ENCODE data around the gene ASPSCR1.
"Not testable (repeated sequence)": the region's sequence is repeated elsewhere in the genome, so short reads cannot be mapped to it uniquely, and the experiment has no call there.

ASPSCR1 gene

DNA sequence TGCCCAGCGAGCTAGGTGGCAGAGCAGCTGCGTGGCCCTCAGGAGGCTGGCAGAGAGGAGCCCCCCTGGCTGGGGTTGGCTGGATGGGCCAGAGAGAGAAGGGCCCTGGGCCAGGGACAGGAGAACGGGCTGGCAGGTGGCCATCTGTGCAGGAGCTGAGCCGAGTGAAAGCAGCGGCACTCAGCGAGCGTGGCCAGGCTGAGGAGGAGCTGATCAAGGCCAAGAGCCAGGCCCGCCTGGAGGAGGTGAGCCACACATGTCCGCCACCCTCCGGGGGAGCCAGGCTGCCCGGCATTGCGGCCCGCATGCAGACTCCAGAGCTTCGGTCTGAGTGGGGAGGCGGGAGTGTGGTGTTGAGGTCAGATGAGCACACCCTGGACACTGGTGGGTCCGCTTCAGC, 52.0 kb downstream of the ASPSCR1 start:
- no peak for DNase-seq

DNA sequence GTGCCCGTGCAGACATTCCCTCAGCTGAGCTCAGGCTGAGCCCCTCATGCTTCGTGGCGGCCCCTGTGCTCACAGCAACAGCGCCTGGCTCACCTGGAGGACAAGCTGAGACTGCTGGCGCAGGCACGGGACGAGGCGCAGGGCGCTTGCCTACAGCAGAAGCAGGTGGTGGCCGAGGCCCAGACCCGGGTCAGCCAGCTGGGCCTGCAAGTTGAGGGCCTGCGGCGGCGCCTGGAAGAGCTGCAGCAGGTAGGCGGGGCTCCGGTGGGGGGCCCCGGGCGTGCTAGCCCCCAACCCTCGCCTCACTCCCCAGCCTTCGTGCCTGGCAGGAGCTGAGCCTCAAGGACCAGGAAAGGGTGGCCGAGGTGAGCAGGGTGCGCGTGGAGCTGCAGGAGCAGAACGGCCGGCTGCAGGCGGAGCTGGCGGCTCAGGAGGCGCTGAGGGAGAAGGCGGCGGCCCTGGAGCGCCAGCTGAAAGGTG, 52.6 kb downstream of the ASPSCR1 start:
- DNase-seq = no peak

DNA sequence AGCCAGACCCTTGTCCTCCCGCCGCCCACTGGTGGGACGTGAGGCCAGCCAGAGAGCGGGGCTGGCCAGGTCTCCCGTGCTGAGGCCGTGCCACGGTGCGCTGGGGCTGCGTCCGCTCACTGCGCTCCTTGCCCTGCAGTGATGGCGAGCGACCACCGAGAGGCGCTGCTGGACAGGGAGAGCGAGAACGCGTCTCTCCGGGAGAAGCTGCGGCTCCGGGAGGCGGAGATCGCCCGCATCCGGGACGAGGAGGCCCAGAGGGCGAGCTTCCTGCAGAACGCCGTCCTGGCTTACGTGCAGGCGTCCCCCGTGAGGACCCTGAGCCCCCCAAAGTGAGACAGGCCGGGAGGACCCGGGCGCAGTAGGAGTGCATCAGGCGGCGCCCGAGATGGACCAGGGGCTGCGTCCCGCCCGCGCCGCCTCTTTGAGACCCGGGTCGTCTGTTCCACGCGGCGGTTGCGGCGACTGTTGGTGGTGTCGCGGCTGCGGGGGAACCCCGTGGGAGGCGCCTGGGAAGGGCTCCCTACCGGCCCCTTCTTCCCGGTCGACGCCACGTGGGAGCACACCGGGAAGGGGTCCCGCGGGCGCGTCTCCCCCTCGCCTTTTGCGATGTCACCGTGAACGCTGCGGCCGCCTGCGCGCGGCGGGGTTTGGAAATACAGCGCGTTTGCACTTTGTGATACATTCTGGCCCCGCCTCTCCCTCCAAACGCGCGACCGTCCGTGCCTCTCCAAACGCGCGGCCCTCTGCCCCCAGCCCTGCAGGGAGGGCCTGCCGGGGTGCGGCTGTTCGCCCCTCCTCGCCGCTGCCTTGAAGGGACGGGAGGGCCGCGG, 53.3 kb downstream of the ASPSCR1 start:
- DNase-seq = peak; percentile 9

DNA sequence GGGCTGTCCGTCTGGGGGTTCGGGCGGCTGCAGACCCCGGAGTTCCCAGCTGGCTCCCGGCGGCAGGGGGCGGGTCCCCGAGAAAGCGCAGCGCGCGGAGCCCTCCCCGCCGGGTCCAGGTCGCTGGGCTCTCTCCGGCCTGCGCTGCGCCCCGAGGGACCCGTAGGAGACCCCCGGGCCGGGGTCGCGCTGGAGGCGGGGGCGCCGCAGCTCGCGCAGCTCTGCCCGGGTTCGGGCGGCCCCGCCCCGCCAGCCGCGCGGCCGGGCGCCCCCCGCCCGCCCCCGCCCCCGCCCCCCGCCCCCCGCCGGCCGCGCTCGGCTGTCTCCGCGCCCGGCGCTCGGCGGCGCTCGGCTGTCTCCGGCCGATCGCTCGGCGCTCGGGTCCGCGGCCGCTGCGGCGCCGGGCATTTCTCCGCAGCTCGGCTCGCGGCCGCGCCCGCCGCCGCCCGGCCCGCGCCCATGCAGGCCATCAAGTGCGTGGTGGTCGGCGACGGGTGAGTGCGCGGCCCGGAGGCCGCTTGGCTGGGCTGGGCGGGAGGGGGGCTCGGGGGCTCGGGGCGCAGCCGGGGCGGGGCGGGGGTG, 54.0 kb downstream of the ASPSCR1 start, which contains the start of gene RAC3:
RAC3 (plus strand) TSS at position 376 of the 582 bp plus-strand sequence; CDS start at position 460, 84 bp downstream.
- no peak for DNase-seq

DNA sequence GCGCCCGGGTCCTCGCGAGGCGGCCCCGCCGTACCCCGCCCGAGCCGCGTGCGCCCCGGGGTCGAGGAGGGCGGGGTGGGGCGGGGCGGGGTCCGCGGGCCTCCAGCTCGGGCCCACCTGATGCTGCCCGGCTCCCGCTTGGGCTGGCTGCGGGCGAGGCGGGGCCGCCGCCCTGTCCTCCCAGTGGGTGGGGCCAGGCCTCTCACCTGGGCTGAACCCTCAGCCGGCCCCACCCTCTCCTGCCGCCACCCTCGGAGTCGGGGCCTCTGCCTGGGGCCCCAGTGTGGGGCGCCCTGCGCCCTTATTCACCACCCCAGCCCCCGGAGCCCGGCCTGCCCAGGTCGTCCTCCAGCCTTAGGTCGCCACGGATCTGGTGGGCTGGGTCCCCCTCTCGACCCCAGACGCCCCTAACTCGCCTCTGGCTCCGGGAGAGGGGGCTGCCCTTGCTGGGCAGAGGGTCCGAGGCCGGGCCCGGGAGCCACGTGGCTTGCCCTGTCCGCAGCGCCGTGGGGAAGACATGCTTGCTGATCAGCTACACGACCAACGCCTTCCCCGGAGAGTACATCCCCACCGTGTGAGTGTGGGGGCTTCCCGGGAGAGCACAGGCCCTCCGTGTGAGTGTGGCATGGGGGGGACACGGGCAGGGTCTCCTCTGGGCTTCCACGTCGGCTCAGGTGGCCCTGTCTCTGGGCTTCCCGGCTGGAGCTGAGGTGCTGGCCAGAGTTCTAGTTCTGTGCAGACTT, 54.6 kb downstream of the ASPSCR1 start:
- no peak for DNase-seq

DNA sequence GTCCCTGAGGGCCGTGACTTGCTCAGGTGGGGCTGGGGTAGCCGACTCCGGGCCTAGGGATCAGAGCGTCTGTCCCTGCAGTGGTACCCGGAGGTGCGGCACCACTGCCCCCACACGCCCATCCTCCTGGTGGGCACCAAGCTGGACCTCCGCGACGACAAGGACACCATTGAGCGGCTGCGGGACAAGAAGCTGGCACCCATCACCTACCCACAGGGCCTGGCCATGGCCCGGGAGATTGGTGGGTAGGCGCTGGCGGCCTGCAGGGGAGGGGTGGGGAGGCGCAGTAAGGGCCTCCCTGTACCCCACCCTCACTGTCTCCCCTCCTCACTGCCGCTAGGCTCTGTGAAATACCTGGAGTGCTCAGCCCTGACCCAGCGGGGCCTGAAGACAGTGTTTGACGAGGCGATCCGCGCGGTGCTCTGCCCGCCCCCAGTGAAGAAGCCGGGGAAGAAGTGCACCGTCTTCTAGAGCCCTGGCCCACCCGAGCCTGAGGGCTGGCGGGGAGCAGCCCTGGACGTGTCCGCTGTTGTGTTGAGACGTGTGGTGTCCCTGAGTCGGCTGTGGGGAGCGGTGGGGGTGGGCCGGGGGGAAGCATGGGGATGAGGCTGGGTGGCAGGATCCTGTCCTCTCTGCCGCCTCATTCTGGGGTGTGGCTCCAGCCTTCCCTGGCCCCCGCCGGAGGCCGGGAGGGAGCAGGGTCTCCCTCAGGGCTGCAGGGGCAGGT, 56.1 kb downstream of the ASPSCR1 start:
- DNase-seq = no peak

DNA sequence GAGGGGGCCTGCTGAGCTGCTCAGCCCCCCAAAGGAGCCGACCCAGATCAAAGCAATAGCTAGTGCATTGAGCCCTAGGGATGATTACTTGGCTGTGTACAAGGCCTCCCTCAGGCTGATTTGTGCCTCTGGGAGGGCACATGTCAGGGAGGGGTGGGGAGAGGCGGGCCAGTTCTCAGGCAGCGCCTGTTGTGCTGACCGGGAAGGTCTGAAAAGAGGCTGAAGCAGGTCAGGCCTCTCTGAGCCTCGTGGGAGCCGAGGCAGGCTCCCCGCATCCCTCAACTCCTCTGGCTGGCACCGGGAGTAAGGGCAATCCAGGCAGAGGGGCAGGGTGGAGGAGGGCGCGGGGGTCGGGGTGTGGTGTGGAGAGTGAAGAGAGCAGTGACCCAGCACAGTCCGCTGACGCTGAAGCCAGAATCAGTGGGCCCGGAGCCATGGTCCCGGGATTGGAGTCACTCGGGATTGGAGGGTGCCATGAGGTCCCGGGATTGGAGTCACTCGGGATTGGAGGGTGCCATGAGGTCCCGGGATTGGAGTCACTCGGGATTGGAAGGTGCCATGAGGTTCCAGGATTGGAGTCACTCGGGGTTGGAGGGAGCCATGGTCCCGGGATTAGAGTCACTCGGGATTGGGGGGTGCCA, 57.1 kb downstream of the ASPSCR1 start:
- DNase-seq = no peak

DNA sequence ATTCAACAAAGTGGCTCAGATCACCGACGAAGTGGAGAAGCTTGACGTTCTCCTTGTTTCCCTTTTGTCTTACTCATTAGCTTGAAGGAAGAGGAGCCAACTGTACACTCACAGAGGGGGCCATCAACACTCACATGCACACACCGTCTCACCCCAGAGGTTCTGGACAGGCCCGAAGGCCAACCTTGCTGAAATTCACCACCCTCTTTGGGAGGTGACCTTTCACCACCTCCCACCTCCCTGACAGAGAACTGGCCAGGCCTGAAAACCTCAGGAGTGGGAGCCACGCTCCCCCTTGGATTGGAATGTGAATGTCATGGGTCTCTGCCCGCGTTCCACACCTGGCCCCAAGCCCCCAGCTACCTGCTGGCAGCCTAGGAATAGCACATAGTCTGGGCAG, 58.1 kb downstream of the ASPSCR1 start:
- no peak for DNase-seq

DNA sequence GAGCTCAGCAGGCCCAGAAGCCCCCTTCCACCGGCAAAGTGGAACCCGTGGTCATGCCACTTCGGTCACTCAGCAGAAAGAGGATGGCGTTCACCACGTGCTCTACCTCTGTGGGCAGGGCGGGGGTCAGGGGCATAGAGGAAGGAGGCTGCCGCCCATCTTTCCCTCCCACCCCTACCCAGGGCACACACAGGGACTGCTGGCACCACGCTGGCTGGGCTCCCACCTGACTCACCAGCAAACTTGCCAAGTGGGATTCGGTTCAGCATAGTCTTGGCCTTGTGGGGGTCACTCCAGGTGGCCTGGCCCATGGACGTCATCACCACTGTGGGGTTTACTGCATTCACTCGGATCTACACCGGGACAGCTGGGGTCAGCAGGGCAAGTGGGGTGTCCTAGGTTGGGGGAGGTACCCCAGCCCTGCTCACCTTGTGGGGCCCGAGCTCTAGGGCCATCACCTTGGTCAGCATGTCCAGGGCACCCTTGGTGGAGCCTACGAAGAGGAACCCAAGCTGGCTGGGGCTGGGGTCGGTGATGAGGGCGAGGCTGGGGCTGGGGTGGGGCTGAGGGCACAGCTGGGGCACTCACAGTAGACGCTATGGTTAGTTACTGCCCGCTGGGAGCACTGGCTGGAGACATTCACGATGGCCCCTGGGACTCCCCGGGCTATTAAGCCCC, 58.7 kb downstream of the ASPSCR1 start:
- DNase-seq = no peak

DNA sequence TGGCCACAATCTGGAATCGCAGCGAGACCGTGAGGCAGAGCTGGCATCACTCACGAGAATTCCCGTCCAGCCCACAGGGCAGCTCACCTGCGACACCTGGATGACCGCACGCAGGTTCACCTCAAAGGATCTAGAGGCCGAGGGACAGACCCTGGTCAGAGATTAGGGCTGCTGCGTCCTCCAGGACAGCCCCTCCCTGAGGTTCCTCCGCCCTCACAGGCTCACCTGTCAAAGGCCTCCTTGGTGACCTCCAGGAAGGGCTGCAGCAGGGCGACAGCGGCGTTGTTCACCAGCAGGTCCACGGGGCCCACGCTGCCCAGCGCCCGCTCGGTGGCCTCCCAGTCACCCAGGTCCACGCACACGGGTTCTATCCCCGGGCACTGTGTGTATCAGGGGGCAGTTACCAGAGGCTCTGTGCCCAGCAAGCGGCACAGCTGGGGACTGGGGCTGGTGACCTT, 59.2 kb downstream of the ASPSCR1 start:
- no peak for DNase-seq

DNA sequence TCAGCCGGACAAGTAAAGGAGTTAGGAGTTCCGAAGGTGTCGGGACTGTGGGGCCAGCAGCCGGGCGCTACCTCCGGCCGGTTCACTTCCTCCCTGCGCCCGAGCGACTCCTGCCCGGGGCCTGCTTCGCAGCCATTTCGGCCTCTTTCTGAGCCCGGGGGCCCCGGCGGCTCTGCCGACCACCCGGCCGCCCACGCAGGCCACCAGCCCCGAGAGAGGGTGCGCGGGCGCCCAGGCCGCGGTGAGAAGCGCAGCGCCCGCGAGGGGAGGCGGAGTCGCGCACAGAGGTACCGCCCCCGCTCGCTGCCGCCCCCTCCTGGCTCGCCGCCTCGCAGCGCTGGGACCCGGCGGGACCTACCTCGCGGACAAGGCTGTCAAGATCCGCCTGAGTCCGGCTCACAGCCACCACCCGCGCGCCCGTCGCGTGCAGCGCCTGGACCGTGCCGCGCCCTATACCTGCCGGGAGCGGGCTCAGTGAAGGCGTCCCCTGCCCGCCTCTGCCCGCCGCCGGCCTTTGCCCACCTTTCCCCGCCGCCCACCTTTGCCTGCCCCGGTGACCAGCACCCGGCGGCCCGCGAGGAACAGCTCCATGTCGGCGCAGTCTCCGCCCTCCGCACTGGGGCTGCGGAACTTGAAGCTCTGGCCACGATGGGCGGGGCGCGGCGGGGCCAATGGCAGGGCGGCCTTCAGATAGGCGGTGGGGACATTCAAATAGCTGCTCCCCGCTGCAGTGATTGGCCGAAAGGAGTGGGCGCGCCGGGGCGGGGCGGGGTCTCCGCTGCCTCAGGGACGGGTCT, 59.9 kb downstream of the ASPSCR1 start, which contains the start of gene DCXR:
DCXR (minus strand) TSS at position 606 of the 797 bp plus-strand sequence; CDS start at position 591, 15 bp downstream.
- DNase-seq = peak; percentile 54

DNA sequence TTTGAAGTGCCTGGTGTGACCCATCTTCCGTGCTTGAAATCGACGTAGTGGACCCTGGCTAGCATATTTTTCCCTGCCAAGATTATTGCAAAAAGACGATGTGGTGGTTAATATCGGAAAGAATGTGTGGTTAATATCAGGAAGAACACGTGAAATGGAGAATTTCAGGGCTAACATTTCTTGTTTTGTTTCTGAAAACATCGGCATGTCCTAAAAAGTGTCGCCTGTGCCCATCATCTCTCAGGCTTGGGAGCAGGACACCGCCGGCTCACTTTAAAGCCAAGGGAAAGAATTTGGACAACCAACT, 60.4 kb downstream of the ASPSCR1 start:
- no peak for DNase-seq

DNA sequence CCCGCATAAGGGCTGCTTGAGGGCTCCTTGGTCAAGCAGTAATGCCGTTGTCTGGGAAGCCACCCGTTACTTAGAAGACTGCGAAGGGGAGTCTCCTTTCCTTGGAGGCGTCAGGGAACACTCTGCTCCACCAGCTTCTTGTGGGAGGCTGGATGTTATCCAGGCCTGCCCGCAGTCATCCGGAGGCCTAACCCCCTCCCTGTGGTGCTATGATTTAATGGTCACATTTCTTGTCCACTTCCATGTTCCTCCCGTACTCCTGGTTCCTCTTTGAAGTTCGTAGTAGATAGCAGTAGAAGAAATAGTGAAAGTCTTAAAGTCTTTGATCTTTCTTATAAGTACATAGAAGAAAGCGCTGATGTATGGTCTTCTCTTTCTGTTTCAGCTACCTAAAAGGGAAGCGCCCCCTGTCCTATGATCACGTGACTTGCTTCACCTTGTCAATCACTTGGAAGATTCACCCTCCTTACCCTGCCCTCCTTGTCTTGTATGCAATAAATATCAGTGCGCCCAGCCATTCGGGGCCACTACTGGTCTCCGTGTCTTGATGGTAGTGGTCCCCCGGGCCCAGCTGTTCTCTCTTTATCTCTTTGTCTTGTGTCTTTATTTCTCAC, 61.5 kb downstream of the ASPSCR1 start:
- not testable (repeated sequence) for DNase-seq

DNA sequence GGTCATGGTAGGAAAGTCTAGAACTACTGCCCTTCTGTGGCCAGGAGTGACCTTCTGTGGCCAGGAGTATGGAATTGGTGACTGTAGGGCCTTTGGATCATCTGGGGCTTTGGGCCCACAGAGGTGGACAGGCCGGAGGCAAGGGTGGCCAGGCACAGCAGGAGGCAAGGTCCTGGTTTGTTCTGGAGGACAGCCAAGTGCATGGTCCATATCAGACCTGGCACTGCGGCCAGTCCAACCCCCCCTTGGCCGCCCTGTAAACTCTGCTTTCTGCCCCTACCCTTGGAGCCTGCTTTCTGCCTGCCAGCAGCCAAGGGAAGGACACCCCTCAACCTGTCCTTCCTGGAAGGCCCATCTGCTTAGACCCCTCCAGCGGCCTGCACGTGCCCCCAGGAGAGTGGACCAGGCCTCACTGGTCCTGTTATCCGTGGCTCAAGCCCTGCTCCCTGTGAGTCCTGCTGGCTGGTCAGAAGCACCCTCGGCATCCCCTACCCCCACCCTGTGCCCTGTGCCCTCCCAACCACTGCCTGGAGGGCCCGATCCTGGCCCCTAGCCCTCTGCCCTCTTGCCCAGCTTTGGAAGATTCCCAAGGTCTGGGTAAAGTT, 62.4 kb downstream of the ASPSCR1 start:
- no peak for DNase-seq

DNA sequence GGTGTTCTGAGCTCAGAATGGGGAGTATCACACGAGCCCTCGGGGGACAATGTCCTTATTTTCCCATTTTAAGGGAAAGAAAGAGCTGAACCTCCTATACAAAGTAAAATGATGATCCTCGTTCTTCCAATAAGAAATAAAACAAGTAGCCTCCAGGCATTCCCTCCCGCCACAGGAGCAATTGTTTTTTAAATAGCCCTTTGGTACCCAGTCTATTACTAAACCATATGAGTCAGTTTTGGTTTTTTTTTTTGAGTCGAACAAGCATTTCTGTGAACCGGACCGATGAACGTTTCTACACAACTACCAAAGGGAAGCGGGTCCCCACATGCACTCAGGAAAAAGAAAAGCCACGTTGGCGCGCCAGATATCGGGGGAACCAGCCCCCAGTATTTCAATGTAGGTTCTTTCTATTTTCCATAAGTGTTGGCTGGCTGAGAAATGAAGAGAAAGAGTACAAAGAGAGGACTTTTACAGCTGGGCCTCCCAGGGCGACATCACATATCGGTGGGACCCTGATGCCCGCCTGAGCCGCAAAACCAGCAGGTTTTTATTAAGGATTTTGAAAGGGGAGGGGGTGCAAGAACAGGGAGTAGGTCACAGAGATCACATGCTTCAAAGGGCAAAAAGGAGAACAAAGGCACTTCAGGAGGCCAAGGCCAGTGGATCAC, 63.9 kb downstream of the ASPSCR1 start:
- DNase-seq = no peak

DNA sequence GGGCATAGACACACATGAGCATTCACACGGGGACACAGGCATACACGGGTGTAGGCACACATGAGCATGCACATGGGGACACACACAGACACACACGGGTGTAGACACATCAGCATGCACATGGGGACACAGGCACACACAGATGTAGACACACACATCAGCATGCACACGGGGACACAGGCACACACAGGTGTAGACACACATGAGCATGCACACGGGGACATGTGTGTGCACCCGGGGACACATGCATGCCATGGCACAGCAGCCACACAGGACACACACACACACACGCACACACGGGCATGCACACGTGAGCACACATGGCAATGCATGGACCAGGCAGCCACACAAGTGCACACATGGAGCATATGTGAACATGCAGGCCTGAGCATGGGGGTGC, 65.2 kb downstream of the ASPSCR1 start:
- DNase-seq = no peak

DNA sequence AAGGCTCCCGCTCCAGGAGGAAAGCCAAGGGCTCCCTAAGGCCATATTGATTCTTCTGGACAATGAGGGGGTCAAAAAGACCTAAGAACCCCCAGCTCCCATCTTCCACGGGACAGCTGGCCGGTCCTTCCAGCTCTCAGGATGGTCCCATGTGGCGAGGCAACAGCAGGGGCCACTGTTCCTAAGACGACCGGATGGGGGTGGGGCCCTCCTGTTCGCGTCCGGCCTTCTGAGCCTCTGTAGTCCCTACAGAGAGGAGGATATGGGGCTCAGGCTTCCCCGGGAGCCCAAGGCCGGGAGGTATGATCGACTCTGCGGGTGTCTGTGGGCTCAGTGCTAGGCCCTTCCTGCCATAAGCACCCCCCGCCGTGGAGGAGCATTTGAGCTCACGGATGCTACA, 66.1 kb downstream of the ASPSCR1 start:
- no peak for DNase-seq

DNA sequence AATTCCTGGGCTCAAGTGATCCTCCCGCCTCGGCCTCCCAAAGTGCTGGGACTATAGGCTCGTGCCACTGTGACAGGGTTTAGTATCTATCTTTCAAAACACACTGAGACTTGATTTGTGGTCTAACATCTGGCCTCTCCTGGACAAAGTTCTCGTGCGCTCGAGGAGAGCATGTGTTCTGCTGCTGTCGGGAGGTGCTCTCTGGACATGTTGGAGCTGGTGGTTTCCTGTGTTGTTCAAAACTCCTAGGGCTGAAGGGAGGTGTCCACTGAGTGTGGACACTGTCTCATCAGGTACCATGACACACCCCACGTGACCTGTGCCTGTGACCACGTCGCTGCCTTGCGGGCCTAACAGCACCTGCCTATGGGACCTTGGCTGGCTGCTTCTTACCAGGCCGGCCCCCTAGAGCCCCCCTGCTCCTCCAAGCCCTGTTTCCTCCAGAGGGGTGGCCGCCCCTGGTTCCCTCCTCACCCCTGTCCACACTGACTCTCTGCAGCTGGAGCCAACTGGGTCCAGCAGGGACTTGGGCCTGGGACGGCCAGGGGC, 68.6 kb downstream of the ASPSCR1 start:
- DNase-seq = no peak

DNA sequence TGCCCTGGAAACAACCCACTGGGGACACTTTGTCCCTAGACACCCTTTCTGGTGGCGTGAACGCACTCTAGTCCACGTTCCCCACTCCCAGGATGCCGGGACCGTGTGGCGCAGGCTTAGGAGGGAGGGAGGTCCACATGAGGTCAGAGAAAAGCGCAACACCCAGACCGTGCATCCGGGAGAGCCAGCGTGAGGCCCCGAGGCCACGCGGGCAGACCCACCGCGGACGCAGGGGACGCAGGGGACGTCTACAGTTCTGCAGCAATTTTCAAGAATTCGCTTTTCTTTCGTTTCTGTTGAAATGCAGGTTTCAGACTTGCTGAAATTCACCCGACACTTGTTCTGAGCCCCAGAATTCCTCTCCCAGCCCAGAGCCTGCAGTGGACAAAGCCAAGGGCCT, 69.5 kb downstream of the ASPSCR1 start:
- no peak for DNase-seq

Measured in NCI-H2029 treated with DMSO at 0.1 percent for 48 hours (cell line).